Stimulated activated CD4-positive, alpha-beta T cell treated with anti-CD3 and anti-CD28 coated beads, Interleukin-12 subunit alpha, Interleukin-12 subunit beta, amount 100 ng/mL, for 4 hours (primary cell): Measurements from ENCODE around the gene SNX33.

Experiments used
- DNase-seq: peaks from one replicate; pipeline ENCODE4 v3.0.0-alpha.2; 2020

Gene SNX33

GRCh38 chr15:75641603-75642002 is 6.1 kb upstream of the SNX33 start:
- DNase-seq = no peak

GRCh38 chr15:75644376-75644775 is 3.3 kb upstream of the SNX33 start:
- no peak for DNase-seq

- no peak for DNase-seq
Observed at GRCh38 chr15:75646112-75646943, 1.4 kb upstream of the SNX33 start.

- DNase-seq = no peak
Observed at GRCh38 chr15:75646944-75647364, 758 bp upstream of the SNX33 start.

GRCh38 chr15:75648156-75649000 is 666 bp downstream of the SNX33 start:
- no peak for DNase-seq

- no peak for DNase-seq
Observed at GRCh38 chr15:75649045-75649761, 1.5 kb downstream of the SNX33 start.

GRCh38 chr15:75649848-75650247 is 2.1 kb downstream of the SNX33 start:
- DNase-seq = no peak

- no peak for DNase-seq
Observed at GRCh38 chr15:75650908-75651809, 3.4 kb downstream of the SNX33 start.

GRCh38 chr15:75651810-75652543 is 4.3 kb downstream of the SNX33 start:
- DNase-seq = no peak

- no peak for DNase-seq
Observed at GRCh38 chr15:75653347-75653913, 5.7 kb downstream of the SNX33 start.

GRCh38 chr15:75654201-75654907 is 6.6 kb downstream of the SNX33 start:
- no peak for DNase-seq

- no peak for DNase-seq
Observed at GRCh38 chr15:75655931-75656330, 8.2 kb downstream of the SNX33 start.

- no peak for DNase-seq
Observed at GRCh38 chr15:75656331-75656730, 8.6 kb downstream of the SNX33 start.

- DNase-seq = no peak
Observed at GRCh38 chr15:75656813-75657212, 9.1 kb downstream of the SNX33 start.

- DNase-seq = no peak
Observed at GRCh38 chr15:75659141-75659771, 11.5 kb downstream of the SNX33 start.

- DNase-seq = no peak
Observed at GRCh38 chr15:75659928-75660645, 12.4 kb downstream of the SNX33 start.

GRCh38 chr15:75661100-75661755 is 13.5 kb downstream of the SNX33 start:
- no peak for DNase-seq

GRCh38 chr15:75661756-75662140 is 14.0 kb downstream of the SNX33 start:
- DNase-seq = no peak
